IMR-90 (cell line): Measurements from ENCODE around the gene AKAP9. TPM values are rescaled to one million over a fixed set of nuclear protein-coding genes. Genes with fewer than 3 reads are reported as not detected.

Experiments used
- ATAC-seq: fragments of 200-7000 bp; cut with Tn5 transposase; 2 replicates; pipeline ENCODE4 v1.9.1; 2020; ENCODE audit warnings: low read depth, mild to moderate bottlenecking, moderate library complexity
- BruUV-seq: library from RNA; stranded (reverse); fragments of 400-500 nt; replicated peaks from 2 replicates; lab custom pipeline; 2021; lab: Mats Ljungman, UMichigan
- CTCF ChIA-PET: fragments of 300-600 bp; formaldehyde crosslinking; extraction: SDS; loops from one replicate; lab custom pipeline; 2021; ENCODE audit warnings: antibody characterized with exemption; lab: Yijun Ruan, JAX
- POLR2A ChIA-PET: fragments of 300-600 bp; sonication (Branson Sonifier 250); formaldehyde crosslinking; loops from one replicate; lab custom pipeline; 2022; ENCODE audit warnings: antibody characterized with exemption; ENCODE audit not compliant: unreplicated experiment; lab: Charles Lee
- DNase-seq: peaks from one replicate; pipeline ENCODE4 v3.0.0; 2013
- H2AFZ ChIP-seq: replicated peaks from 2 replicates; pipeline ENCODE3; 2013; ENCODE audit warnings: low read length, mild to moderate bottlenecking; ENCODE audit not compliant: poor library complexity
- H2AK5ac ChIP-seq: 2 replicates; pipeline ENCODE4 v1.6.1; 2013; ENCODE audit warnings: low read depth, low read length, inconsistent platforms
- H2AK9ac ChIP-seq: replicated peaks from 2 replicates; pipeline ENCODE3; 2013; ENCODE audit warnings: mild to moderate bottlenecking, low read depth, low read length, moderate library complexity; ENCODE audit not compliant: poor library complexity
- H2BK120ac ChIP-seq: 2 replicates; pipeline ENCODE4 v1.6.1; 2013; ENCODE audit warnings: low read depth, low read length, inconsistent platforms
- H2BK15ac ChIP-seq: 3 replicates; pipeline ENCODE4 v1.6.1; 2013; ENCODE audit warnings: low read depth, low read length, inconsistent platforms
- H2BK20ac ChIP-seq: 2 replicates; pipeline ENCODE4 v1.6.1; 2013; ENCODE audit warnings: low read depth, mild to moderate bottlenecking, inconsistent platforms, low read length, moderate library complexity
- H2BK5ac ChIP-seq: 2 replicates; pipeline ENCODE4 v1.6.1; 2013; ENCODE audit warnings: mild to moderate bottlenecking, low read depth, low read length, inconsistent platforms; ENCODE audit not compliant: poor library complexity, severe bottlenecking
- H3K14ac ChIP-seq: replicated peaks from 2 replicates; pipeline ENCODE4 v1.6.1; 2013; ENCODE audit warnings: low read depth, low read length, inconsistent platforms
- H3K18ac ChIP-seq: 2 replicates; pipeline ENCODE4 v1.6.1; 2013; ENCODE audit warnings: low read depth, low read length, control low read depth
- H3K23ac ChIP-seq: 2 replicates; pipeline ENCODE4 v1.6.1; 2013; ENCODE audit warnings: low read depth, low read length, inconsistent platforms
- H3K27ac ChIP-seq: 2 replicates; pipeline ENCODE4 v1.5.1; 2013; ENCODE audit warnings: mild to moderate bottlenecking, control low read depth, low read length; ENCODE audit not compliant: insufficient read depth
- H3K27me3 ChIP-seq: 2 replicates; pipeline ENCODE4 v1.6.1; 2013; ENCODE audit warnings: low read length; ENCODE audit not compliant: control insufficient read depth, insufficient read depth
- H3K36me3 ChIP-seq: 2 replicates; pipeline ENCODE4 v1.6.1; 2013; ENCODE audit warnings: low read length, mixed read lengths; ENCODE audit not compliant: control insufficient read depth, insufficient read depth
- H3K4ac ChIP-seq: 2 replicates; pipeline ENCODE4 v1.6.1; 2013; ENCODE audit warnings: low read depth, low read length, inconsistent platforms
- H3K4me1 ChIP-seq: 2 replicates; pipeline ENCODE4 v1.6.1; 2013; ENCODE audit warnings: low read length, mixed read lengths; ENCODE audit not compliant: control insufficient read depth, insufficient read depth
- H3K4me2 ChIP-seq: 2 replicates; pipeline ENCODE4 v1.6.1; 2013; ENCODE audit warnings: low read depth, mild to moderate bottlenecking, control low read depth, low read length, moderate library complexity
- H3K4me3 ChIP-seq: 2 replicates; pipeline ENCODE4 v1.5.1; 2013; ENCODE audit warnings: low read depth, mild to moderate bottlenecking, control low read depth, low read length, moderate library complexity; ENCODE audit not compliant: insufficient read depth
- H3K56ac ChIP-seq: 2 replicates; pipeline ENCODE4 v1.6.1; 2013; ENCODE audit warnings: low read length, inconsistent platforms; ENCODE audit not compliant: insufficient read depth; ENCODE audit errors: extremely low read depth
- H3K79me1 ChIP-seq, 2 experiments: 2 replicates each; pipeline ENCODE4 v1.6.1; 2013; ENCODE audit warnings: low read length in 2 of 2, inconsistent platforms in 1 of 2, low read depth in 1 of 2
- H3K9ac ChIP-seq: 2 replicates; pipeline ENCODE4 v1.6.1; 2013; ENCODE audit warnings: low read depth, low read length, control low read depth
- H3K9me1 ChIP-seq: 2 replicates; pipeline ENCODE4 v1.6.1; 2013; ENCODE audit warnings: low read length, inconsistent platforms; ENCODE audit not compliant: insufficient read depth
- H3K9me3 ChIP-seq: 2 replicates; pipeline ENCODE4 v1.6.1; 2013; ENCODE audit warnings: low read length; ENCODE audit not compliant: control insufficient read depth, insufficient read depth
- H4K20me1 ChIP-seq: 2 replicates; pipeline ENCODE4 v1.6.1; 2013; ENCODE audit warnings: low read length, inconsistent platforms; ENCODE audit not compliant: insufficient read depth
- H4K5ac ChIP-seq: 2 replicates; pipeline ENCODE4 v1.6.1; 2013; ENCODE audit warnings: mild to moderate bottlenecking, low read depth, low read length, control low read depth
- H4K8ac ChIP-seq, 2 experiments: 2 replicates each; pipeline ENCODE4 v1.6.1; 2013; ENCODE audit warnings: low read depth in 2 of 2, low read length in 2 of 2, control low read depth in 1 of 2, inconsistent platforms in 1 of 2
- H4K91ac ChIP-seq: 2 replicates; pipeline ENCODE4 v1.6.1; 2013; ENCODE audit warnings: low read depth, low read length, inconsistent platforms; ENCODE audit not compliant: insufficient read depth
- BHLHE40 ChIP-seq: fragments of 150-350 bp; IDR thresholded peaks from 2 replicates; pipeline ENCODE4 v1.6.1; 2016; ENCODE audit warnings: mild to moderate bottlenecking, low read depth, low read length
- CEBPB ChIP-seq: IDR thresholded peaks from 2 replicates; pipeline ENCODE4 v1.6.1; 2012; ENCODE audit warnings: low read depth, low read length, improper control_type of control experiment
- CHD1 ChIP-seq: IDR thresholded peaks from 2 replicates; pipeline ENCODE4 v1.6.1; 2012; ENCODE audit warnings: low read depth, low read length, improper control_type of control experiment
- FOS ChIP-seq: fragments of 150-350 bp; IDR thresholded peaks from 2 replicates; pipeline ENCODE4 v1.6.1; 2016; ENCODE audit warnings: low read depth, low read length
- MAFK ChIP-seq: IDR thresholded peaks from 2 replicates; pipeline ENCODE4 v1.6.1; 2012; ENCODE audit warnings: low read depth, low read length, improper control_type of control experiment
- MAZ ChIP-seq: IDR thresholded peaks from 2 replicates; pipeline ENCODE4 v1.6.1; 2012; ENCODE audit warnings: low read depth, mild to moderate bottlenecking, low read length, improper control_type of control experiment, moderate library complexity, borderline replicate concordance
- MXI1 ChIP-seq: IDR thresholded peaks from 2 replicates; pipeline ENCODE4 v1.6.1; 2012; ENCODE audit warnings: low read depth, mild to moderate bottlenecking, low read length, moderate library complexity, borderline replicate concordance
- NFE2L2 ChIP-seq: fragments of 150-350 bp; IDR thresholded peaks from 2 replicates; pipeline ENCODE4 v1.6.1; 2016; ENCODE audit warnings: low read depth, mild to moderate bottlenecking, low read length
- POLR2A ChIP-seq: IDR thresholded peaks from 2 replicates; pipeline ENCODE4 v1.6.1; 2012; ENCODE audit warnings: mild to moderate bottlenecking, low read depth, low read length
- RAD21 ChIP-seq: IDR thresholded peaks from 2 replicates; pipeline ENCODE4 v1.6.1; 2012; ENCODE audit warnings: low read length, improper control_type of control experiment
- RCOR1 ChIP-seq: IDR thresholded peaks from 2 replicates; pipeline ENCODE4 v1.6.1; 2012; ENCODE audit warnings: mild to moderate bottlenecking, low read length, improper control_type of control experiment; ENCODE audit not compliant: insufficient replicate concordance
- RFX5 ChIP-seq: IDR thresholded peaks from 2 replicates; pipeline ENCODE4 v1.8.0; 2012; ENCODE audit warnings: low read depth, mild to moderate bottlenecking, low read length, moderate library complexity
- SMC3 ChIP-seq: fragments of 150-350 bp; IDR thresholded peaks from 2 replicates; pipeline ENCODE4 v1.6.1; 2016; ENCODE audit warnings: low read depth, mild to moderate bottlenecking, antibody characterized with exemption, low read length, moderate library complexity
- WGBS, 2 experiments: methylation state at CpG; one replicate each; pipeline versions ENCODE4 v1.1.5 to v1.1.7; 2013; ENCODE audit warnings: missing lambda C conversion rate in 2 of 2; ENCODE audit not compliant: insufficient read length in 1 of 2; ENCODE audit errors: extremely low coverage in 2 of 2; 5-methylcytosine and 5-hydroxymethylcytosine counted together
- dilution Hi-C: fragments of 300-500 bp; cut with HindIII; formaldehyde crosslinking; loops from one replicate; pipeline ENCODE4 v1.14.3; 2018; ENCODE audit warnings: low sequenced_read_pairs; ENCODE audit not compliant: unreplicated experiment
- in situ Hi-C: fragments of 300-500 bp; cut with MboI; formaldehyde crosslinking; loops from 3 replicates; pipeline ENCODE4 v1.14.3; 2019; ENCODE audit warnings: low sequenced_read_pairs, inconsistent platforms, mixed read lengths
- intact Hi-C: fragments of 100-400 bp; cut with micrococcal nuclease; formaldehyde crosslinking; loops from 2 replicates; pipeline ENCODE4 v1.10.0; 2022
- polyA plus RNA-seq, 3 experiments: library from polyadenylated mRNA; depleted of rRNA; stranded (reverse); fragments of >200 nt; gene quantifications; 2 replicates each; pipeline ENCODE4 v1.2.3, GENCODE V29; 2012; ENCODE audit warnings: low replicate concordance in 1 of 3
- total RNA-seq: library from RNA; depleted of rRNA; stranded (reverse); fragments of >200 nt; gene quantifications from 2 replicates; pipeline ENCODE4 v1.2.3, GENCODE V29; 2012
- TF ChIP-seq, protein P1 (sequence below): fragments of 150-350 bp; IDR thresholded peaks from 2 replicates; pipeline ENCODE4 v1.6.1; 2016; ENCODE audit warnings: low read depth, mild to moderate bottlenecking, low read length, moderate library complexity, borderline replicate concordance
- TF ChIP-seq, protein P2 (sequence below): fragments of 150-350 bp; IDR thresholded peaks from 2 replicates; pipeline ENCODE4 v1.6.1; 2017; ENCODE audit warnings: mild to moderate bottlenecking, antibody characterized with exemption, low read length, low read depth
- TF ChIP-seq, protein P3 (sequence below): conservative IDR thresholded peaks from 2 replicates; pipeline ENCODE4 v1.5.1; 2012; ENCODE audit warnings: mild to moderate bottlenecking, low read depth, low read length, improper control_type of control experiment

Gene AKAP9
- total and polyA plus RNA-seq, 2 of the 4 experiments (the other 2 are of a cell fraction), result 9.7 to 25.3 TPM

DNA sequence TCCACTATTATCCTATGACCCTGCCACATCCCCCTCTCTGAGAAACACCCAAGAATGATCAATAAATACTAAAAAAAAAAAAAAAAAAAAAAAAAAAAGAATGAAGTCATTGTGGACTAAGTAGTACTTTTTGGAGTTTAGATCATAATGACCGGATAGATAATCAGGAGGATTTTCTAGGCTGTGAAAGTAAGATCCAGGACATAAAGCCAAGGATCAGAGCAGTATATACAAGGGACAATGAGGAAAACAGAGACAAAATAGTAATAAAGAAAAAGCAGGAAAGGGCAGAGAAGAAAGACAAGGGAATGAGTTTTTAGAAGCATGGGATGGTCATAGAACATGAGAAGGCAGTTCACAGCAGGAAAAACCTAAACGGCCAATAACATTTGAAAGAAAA is 87.6 kb downstream of the AKAP9 start:
- ATAC-seq, result no peak
- dilution Hi-C loops, result no loop called here
- in situ Hi-C loops, result no loop called here

More for the DNA sequence above, 87.6 kb downstream of the AKAP9 start:
- 0 out of 2 replicates have a peak, but pooled peaks cover 2% of the 10 kb centered on the region for H3K9me1 ChIP-seq
- H3K4me1 ChIP-seq, result peaks cover 6% of the 10 kb centered on the region; the same call in 1 of the 2 replicates
- H2BK120ac ChIP-seq, result no peak overlapping the region
- no CpG with 5 or more reads among the region's 2 CpGs for WGBS, 2 experiments
- no peak overlapping the region for H2BK20ac ChIP-seq
- no peak overlapping the region for H2AK9ac ChIP-seq
- H4K5ac ChIP-seq, result no peak overlapping the region
- H3K9ac ChIP-seq, result no peak overlapping the region
- H2BK5ac ChIP-seq, result no peak overlapping the region
- H2AK5ac ChIP-seq, result no peak overlapping the region
- H3K4me2 ChIP-seq, result no peak overlapping the region
- H3K4me3 ChIP-seq, result no peak overlapping the region
- no peak overlapping the region for H3K27ac ChIP-seq
- ChIA-PET CTCF (no interaction called here), POLR2A (no interaction called here)
- DNase-seq, result no peak
- no peaks in the 10 kb centered on the region for H4K20me1 ChIP-seq
- intact Hi-C loops, result no loop called here
- H3K56ac ChIP-seq, result no peak overlapping the region
- no peak overlapping the region for H4K8ac ChIP-seq
- H3K4ac ChIP-seq, result no peak overlapping the region
- no TSS peak for BruUV-seq
- H3K79me1 ChIP-seq, result peaks cover 0 to 2% of the 10 kb centered on the region in 2 experiments; a peak in 1 of 4 replicates
- no peak overlapping the region for H3K23ac ChIP-seq
- no peak overlapping the region for H2BK15ac ChIP-seq
- no peak overlapping the region for H3K14ac ChIP-seq
- H2AFZ ChIP-seq, result no peak overlapping the region
- H3K27me3 ChIP-seq, result no peaks in the 10 kb centered on the region
- no peaks in the 10 kb centered on the region for H3K9me3 ChIP-seq
- no peak overlapping the region for H4K91ac ChIP-seq
- no peak overlapping the region for H3K18ac ChIP-seq
- peaks cover 12% of the 10 kb centered on the region for H3K36me3 ChIP-seq
- no peak for TF ChIP-seq RCOR1
- no peak for TF ChIP-seq NFE2L2
- TF ChIP-seq POLR2A, result no peak
- no peak for TF ChIP-seq MXI1
- no peak for TF ChIP-seq BHLHE40
- no peak for TF ChIP-seq MAZ
- TF ChIP-seq SMC3, result no peak
- TF ChIP-seq CEBPB, result no peak
- TF ChIP-seq, protein P1, sequence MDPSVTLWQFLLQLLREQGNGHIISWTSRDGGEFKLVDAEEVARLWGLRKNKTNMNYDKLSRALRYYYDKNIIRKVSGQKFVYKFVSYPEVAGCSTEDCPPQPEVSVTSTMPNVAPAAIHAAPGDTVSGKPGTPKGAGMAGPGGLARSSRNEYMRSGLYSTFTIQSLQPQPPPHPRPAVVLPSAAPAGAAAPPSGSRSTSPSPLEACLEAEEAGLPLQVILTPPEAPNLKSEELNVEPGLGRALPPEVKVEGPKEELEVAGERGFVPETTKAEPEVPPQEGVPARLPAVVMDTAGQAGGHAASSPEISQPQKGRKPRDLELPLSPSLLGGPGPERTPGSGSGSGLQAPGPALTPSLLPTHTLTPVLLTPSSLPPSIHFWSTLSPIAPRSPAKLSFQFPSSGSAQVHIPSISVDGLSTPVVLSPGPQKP, result no peak
- TF ChIP-seq MAFK, result no peak
- TF ChIP-seq CHD1, result no peak
- TF ChIP-seq, protein P2, sequence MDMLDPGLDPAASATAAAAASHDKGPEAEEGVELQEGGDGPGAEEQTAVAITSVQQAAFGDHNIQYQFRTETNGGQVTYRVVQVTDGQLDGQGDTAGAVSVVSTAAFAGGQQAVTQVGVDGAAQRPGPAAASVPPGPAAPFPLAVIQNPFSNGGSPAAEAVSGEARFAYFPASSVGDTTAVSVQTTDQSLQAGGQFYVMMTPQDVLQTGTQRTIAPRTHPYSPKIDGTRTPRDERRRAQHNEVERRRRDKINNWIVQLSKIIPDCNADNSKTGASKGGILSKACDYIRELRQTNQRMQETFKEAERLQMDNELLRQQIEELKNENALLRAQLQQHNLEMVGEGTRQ, result no peak
- no peak for TF ChIP-seq RAD21
- TF ChIP-seq FOS, result no peak
- TF ChIP-seq, protein P3, sequence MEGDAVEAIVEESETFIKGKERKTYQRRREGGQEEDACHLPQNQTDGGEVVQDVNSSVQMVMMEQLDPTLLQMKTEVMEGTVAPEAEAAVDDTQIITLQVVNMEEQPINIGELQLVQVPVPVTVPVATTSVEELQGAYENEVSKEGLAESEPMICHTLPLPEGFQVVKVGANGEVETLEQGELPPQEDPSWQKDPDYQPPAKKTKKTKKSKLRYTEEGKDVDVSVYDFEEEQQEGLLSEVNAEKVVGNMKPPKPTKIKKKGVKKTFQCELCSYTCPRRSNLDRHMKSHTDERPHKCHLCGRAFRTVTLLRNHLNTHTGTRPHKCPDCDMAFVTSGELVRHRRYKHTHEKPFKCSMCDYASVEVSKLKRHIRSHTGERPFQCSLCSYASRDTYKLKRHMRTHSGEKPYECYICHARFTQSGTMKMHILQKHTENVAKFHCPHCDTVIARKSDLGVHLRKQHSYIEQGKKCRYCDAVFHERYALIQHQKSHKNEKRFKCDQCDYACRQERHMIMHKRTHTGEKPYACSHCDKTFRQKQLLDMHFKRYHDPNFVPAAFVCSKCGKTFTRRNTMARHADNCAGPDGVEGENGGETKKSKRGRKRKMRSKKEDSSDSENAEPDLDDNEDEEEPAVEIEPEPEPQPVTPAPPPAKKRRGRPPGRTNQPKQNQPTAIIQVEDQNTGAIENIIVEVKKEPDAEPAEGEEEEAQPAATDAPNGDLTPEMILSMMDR, result no peak
- no peak for TF ChIP-seq RFX5
